Dedifferentiated amniotic fluid mesenchymal stem cell (primary cell): ENCODE measurements around the gene MVD.
"Not testable (repeated sequence)": the region's sequence is repeated elsewhere in the genome, so short reads cannot be mapped to it uniquely, and the experiment has no call there.

Source experiments
- DNase-seq: peaks from one replicate; pipeline ENCODE4 v3.0.0-alpha.2; 2016; ENCODE audit errors: extremely low spot score

The MVD gene

GRCh38 chr16:88626646-88627045 lies 36.2 kb downstream of the MVD start:
- no peak for DNase-seq

GRCh38 chr16:88624977-88625576 lies 37.8 kb downstream of the MVD start:
- DNase-seq, result no peak

- DNase-seq, result no peak
These were observed 38.4 kb downstream of the MVD start for GRCh38 chr16:88624481-88624880.

- DNase-seq, result no peak
These were observed 39.0 kb downstream of the MVD start for GRCh38 chr16:88623858-88624257.

DNA sequence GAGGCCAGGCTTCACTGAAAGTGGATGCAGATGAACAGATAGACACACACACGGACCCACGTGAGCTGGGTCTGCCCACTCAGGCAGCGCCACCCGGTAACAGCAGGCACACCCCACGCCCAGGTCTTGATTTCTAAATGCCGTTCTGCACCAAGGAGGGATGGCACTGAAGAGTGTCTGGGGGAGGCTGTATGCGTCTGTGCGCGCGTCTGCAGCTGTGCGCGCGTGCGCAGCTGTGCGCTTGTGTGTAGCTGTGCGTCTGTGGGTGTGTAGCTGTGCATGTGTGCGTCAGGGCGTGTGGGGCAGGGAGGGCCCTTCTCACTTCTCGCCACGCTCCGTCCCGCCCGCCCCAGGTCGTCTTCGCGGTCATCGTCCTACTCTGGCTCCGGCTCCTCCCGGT lies 40.0 kb downstream of the MVD start:
- DNase-seq, result no peak

DNA sequence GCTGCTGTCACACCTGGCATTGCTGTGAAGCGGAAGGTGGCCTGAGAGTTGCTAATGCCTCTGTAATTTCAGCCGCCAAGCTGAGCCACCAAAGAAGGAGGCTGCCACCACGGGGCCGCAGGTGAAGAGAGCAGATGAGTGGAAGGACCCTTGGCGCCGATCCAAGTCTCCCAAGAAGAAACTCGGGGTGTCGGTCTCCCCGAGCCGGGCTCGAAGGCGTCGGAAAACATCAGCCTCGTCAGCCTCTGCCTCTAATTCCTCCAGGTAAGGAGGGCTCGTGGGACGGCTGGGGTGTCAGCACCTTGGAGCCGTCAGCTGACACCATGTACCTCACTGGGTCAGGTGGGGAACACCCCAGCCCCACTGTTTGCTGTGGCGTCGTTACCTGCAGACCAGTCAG lies 40.8 kb downstream of the MVD start:
- DNase-seq, result no peak

DNA sequence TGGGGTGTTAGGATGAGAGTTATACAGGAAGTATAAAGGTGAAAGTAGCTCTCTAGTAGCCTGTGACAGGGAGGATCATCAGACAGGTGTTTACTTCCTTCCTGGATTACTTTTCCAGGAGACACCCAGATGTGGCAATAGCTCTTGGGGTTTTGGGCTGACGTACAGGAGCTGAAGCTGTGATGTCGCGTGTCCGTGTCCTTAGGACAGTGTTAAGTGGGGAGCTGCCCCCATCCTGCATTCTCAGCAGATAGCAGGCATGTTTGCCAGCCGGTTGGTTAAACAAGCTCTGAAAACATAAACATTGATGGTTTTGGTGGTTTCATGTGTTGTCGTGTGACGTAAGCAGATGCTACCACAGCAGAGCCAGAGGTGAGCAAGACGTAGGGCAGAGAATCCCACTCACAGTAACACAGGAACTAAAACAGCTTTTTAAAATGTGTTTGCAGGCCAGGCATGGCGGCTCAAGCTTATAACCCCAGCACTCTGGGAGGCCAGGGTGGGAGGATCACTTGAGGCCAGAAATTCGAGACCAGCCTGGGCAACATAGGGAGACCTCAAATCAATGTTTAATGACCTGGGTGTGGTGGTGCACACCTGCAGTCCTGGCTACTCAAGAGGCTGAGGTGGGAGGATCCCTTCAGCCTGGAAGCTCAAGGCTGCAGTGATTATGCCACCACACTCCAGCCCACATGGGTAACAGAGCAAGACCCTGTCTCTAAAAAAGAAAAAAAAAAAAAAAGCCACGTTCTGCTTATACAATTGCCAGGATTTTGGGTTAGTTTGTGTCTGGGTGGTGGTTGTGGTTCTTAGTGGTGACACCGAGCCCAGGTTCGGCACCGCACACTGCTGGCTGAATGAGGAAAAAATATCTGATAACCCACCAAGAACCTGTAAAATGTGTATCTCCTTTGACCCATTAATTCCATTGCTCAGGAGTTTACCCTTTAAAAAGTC lies 42.8 kb downstream of the MVD start:
- DNase-seq, result no peak

DNA sequence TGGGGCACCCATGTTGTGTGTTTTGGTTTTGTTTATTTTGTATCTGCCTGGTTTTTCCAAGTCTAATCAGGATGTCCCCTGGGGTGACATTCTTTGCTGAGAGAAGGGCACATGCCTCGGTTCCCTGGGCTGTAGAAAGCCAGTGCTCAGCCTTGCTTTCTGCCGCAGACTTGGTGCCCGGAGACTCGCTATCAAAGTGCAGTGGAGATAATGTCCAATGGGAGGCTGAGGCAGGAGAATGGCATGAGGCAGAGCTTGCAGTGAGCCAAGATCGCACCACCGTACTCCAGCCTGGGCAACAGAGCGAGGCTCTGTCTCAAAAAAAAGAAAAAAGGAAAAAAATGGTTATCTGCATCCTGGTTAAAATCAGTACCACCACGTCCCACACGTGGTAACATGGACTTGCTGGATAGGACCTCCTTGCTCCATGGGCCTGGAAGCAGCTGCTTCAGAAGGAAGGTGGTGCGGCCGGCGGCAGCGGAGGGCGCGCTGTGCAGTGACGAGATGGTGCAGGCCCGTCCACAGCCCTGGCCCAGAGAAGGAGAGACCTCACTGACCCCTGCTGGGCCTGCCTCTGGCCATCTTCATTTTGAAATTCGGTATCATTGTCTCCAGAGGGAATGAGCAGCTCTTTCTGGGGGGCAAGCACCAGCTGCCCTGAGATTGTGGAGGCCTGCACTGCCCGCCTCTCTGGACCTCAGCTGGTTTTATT lies 43.8 kb downstream of the MVD start:
- DNase-seq, result no peak

DNA sequence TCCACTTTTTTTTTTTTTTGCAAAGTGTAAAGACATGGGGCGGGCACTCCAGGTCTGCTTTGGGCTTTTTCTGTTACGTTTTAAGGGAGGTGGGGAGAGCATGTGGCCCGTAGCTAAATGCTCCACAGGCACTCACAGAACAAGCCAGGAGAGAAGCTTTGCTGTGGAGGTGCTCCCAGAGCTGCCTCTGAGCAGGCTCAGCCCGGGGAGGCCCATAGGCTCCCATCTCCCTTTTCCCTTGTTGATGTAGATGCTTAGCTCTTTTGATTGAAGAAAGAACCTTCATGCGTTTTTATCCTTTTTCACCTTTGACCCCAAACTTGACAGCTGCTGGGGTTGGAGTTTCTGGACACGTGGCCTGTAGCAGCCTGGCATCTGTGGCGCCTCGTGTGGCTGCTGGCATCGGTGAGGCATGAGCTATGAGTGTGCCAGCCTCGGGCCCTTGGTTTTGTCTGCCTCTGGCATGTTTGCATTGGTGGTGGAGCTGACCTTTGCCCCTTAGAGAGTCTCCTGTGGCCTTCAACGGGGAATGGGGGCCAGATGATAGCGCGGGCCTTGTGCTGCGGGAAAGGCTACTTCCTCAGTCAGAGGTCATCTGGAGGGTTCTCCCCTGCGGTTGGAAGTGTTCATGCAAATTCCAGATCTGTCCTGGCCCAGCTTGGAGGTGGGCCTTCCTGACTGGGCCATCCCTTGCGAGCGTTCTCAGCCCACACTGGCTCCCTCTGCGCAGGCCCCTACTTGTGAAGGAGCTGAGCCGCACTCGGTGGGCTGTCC lies 44.5 kb downstream of the MVD start:
- DNase-seq, result no peak

- no peak for DNase-seq
These were observed 45.4 kb downstream of the MVD start for GRCh38 chr16:88617268-88618031.

- no peak for DNase-seq
These were observed 46.2 kb downstream of the MVD start for GRCh38 chr16:88616736-88617135.

GRCh38 chr16:88616320-88616719 lies 46.6 kb downstream of the MVD start:
- DNase-seq, result no peak

DNA sequence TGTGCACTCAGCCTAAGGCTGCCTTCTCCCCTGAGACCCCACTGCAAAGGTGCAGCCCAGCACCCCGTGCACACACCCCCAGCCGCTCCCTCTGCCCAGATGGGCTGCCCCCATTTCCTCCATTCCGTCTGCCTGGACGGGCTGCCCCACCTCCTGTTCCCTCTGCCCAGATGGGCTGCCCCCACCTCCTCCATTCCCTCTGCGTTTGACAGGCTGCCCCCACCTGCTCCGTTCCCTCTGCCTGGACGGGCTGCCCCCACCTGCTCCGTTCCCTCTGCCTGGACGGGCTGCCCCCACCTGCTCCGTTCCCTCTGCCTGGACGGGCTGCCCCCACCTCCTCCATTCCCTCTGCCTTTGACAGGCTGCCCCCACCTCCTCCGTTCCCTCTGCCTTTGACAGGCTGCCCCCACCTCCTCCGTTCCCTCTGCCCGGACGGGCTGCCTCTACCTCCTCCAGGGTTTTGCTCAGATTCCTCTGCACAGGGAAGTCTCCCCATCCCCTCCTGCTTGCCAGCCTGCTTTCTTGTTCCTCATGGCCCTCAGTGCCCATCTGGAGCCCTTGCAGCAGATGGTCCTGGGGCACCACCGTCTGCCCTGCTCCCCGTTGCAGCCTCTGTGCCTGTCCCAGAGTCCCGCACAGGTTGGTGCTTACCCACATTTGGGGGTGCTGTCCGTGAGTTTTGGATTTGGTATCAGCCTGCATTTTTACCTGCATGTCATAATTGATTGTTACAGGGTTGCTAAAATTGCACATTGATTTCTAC lies 47.9 kb downstream of the MVD start:
- no peak for DNase-seq

GRCh38 chr16:88613911-88614817 lies 48.7 kb downstream of the MVD start:
- no peak for DNase-seq

DNA sequence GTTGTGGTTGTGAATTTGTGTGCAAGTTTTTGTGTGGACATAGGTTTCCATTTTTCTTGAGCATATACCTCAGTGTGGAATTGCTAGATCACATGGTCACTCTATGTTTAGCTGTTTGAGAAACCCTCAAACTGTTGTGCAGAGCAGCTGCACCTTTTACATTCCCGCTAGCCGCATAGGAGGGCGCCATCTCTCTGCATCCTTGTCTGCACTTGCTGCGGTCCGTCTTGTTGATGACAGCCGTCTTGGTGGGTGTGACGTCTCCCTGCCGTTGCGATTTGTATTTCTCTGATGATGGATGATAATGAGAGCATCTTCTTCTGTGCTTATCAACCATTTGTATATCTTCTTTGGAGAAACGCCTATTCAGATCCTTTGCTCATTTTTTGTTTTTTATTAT lies 49.6 kb downstream of the MVD start:
- no peak for DNase-seq

GRCh38 chr16:88610909-88611812 lies 51.7 kb downstream of the MVD start:
- DNase-seq, result no peak

DNA sequence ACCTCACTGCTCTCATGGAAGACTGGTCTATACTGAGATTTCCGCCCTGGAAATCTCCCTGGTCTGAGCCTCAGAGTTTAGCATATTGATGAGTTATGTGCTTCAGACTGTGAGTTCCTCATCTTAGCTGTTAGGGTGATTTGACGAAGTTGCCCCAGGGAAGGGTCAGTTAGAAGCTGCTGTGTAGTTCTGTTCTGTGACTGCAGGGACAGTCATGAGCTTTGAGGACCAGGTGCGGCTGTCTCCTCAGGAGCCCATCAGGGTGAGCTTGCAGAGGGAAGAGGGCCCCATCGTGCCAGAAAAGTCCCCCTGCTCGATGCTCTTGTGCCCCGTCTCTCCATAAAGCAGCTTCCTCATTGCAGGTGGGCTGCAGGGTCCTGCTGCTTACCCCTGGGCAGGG lies 52.8 kb downstream of the MVD start:
- no peak for DNase-seq

GRCh38 chr16:88609426-88609825 lies 53.5 kb downstream of the MVD start:
- not testable (repeated sequence) for DNase-seq
